WTC11 (cell line): ENCODE measurements around the gene SAP30BP. TPM values are rescaled to one million over a fixed set of nuclear protein-coding genes. Genes with fewer than 3 reads are reported as not detected.
A peak's percentile ranks its signal among the peaks of the same experiment; 100 is the strongest.
"Not testable (repeated sequence)": the region's sequence is repeated elsewhere in the genome, so short reads cannot be mapped to it uniquely, and the experiment has no call there.

Experiments
- ATAC-seq: fragments of 200-7000 bp; cut with Tn5 transposase; 2 replicates; pipeline ENCODE4 v1.10.0; 2021; ENCODE audit warnings: mild to moderate bottlenecking, moderate library complexity
- CTCF ChIA-PET: fragments of 300-600 bp; sonication (Branson Sonifier 250); formaldehyde crosslinking; loops from one replicate; lab custom pipeline; 2021; ENCODE audit warnings: antibody characterized with exemption; lab: Charles Lee
- POLR2A ChIA-PET: fragments of 350-600 bp; sonication (Branson Sonifier 250); formaldehyde crosslinking; loops from one replicate; lab custom pipeline; 2021; ENCODE audit warnings: antibody characterized with exemption; lab: Charles Lee
- DNase-seq: peaks from one replicate; pipeline ENCODE4 v3.0.0; 2021; ENCODE audit warnings: low spot score
- H3K27ac Mint-ChIP-seq: 2 replicates; pipeline ENCODE4 v1.8.0; 2021; ENCODE audit warnings: mixed read lengths
- H3K27me3 Mint-ChIP-seq: 2 replicates; pipeline ENCODE4 v1.8.0; 2021; ENCODE audit warnings: low read depth, mild to moderate bottlenecking, moderate library complexity, mixed read lengths
- H3K36me3 Mint-ChIP-seq: 2 replicates; pipeline ENCODE4 v1.8.0; 2021; ENCODE audit warnings: mixed read lengths
- H3K4me1 Mint-ChIP-seq: 2 replicates; pipeline ENCODE4 v1.8.0; 2022; ENCODE audit warnings: mixed read lengths
- H3K4me3 Mint-ChIP-seq: 2 replicates; pipeline ENCODE4 v1.8.0; 2021; ENCODE audit warnings: mild to moderate bottlenecking, moderate library complexity, mixed read lengths
- H3K9me3 Mint-ChIP-seq: 2 replicates; pipeline ENCODE4 v1.8.0; 2021; ENCODE audit warnings: mixed read lengths
- AR ChIP-seq: fragments of 250-450 bp; sonication (Bioruptor Pico); IDR thresholded peaks from 2 replicates; pipeline ENCODE4 v1.9.0; 2021; ENCODE audit warnings: mild to moderate bottlenecking
- EMX1 ChIP-seq: fragments of 250-450 bp; sonication (Bioruptor Pico); IDR thresholded peaks from 2 replicates; pipeline ENCODE4 v1.8.0; 2021; ENCODE audit warnings: mild to moderate bottlenecking
- ETV6 ChIP-seq: sonication (generic); formaldehyde crosslinking; IDR thresholded peaks from 2 replicates; pipeline ENCODE4 v1.8.1; 2022; ENCODE audit warnings: mild to moderate bottlenecking, missing genetic modification reagents
- FOXP1 ChIP-seq: sonication (generic); formaldehyde crosslinking; IDR thresholded peaks from 2 replicates; pipeline ENCODE4 v1.8.0; 2022; ENCODE audit warnings: missing genetic modification reagents, mild to moderate bottlenecking, moderate library complexity, borderline replicate concordance
- GRHL2 ChIP-seq: fragments of 250-450 bp; sonication (Bioruptor Pico); IDR thresholded peaks from 2 replicates; pipeline ENCODE4 v1.8.0; 2022; ENCODE audit warnings: mild to moderate bottlenecking, moderate library complexity; ENCODE audit not compliant: insufficient replicate concordance, severe bottlenecking
- IRF1 ChIP-seq: sonication (generic); formaldehyde crosslinking; IDR thresholded peaks from 2 replicates; pipeline ENCODE4 v1.8.0; 2023; ENCODE audit warnings: missing genetic modification reagents
- MXD4 ChIP-seq: fragments of 250-450 bp; sonication (Bioruptor Pico); IDR thresholded peaks from 2 replicates; pipeline ENCODE4 v1.8.0; 2021; ENCODE audit warnings: mild to moderate bottlenecking, moderate library complexity, borderline replicate concordance
- NFYB ChIP-seq: sonication (generic); formaldehyde crosslinking; conservative IDR thresholded peaks from 2 replicates; pipeline ENCODE4 v1.8.0; 2022; ENCODE audit warnings: low read depth, missing genetic modification reagents
- NR1H2 ChIP-seq: sonication (generic); formaldehyde crosslinking; IDR thresholded peaks from 2 replicates; pipeline ENCODE4 v1.9.0; 2021; ENCODE audit warnings: mild to moderate bottlenecking, moderate library complexity, missing genetic modification reagents
- NR2C2 ChIP-seq: sonication (generic); formaldehyde crosslinking; IDR thresholded peaks from 2 replicates; pipeline ENCODE4 v1.8.0; 2022; ENCODE audit warnings: mild to moderate bottlenecking, missing genetic modification reagents
- SMAD3 ChIP-seq: sonication (generic); formaldehyde crosslinking; IDR thresholded peaks from 2 replicates; pipeline ENCODE4 v1.8.0; 2022; ENCODE audit warnings: missing genetic modification reagents, mild to moderate bottlenecking, borderline replicate concordance
- TEAD1 ChIP-seq: sonication (generic); formaldehyde crosslinking; IDR thresholded peaks from 2 replicates; pipeline ENCODE4 v1.8.0; 2022; ENCODE audit warnings: mild to moderate bottlenecking, missing genetic modification reagents
- ZNF121 ChIP-seq: sonication (generic); formaldehyde crosslinking; IDR thresholded peaks from 2 replicates; pipeline ENCODE4 v1.8.0; 2023; ENCODE audit warnings: missing genetic modification reagents
- ZNF138 ChIP-seq: sonication (generic); formaldehyde crosslinking; conservative IDR thresholded peaks from 2 replicates; pipeline ENCODE4 v1.8.1; 2022; ENCODE audit warnings: mild to moderate bottlenecking, moderate library complexity, missing genetic modification reagents
- ZNF512 ChIP-seq: sonication (generic); formaldehyde crosslinking; IDR thresholded peaks from 2 replicates; pipeline ENCODE4 v1.8.1; 2022; ENCODE audit warnings: missing genetic modification reagents, borderline replicate concordance
- total RNA-seq: library from RNA; stranded (reverse); gene quantifications from 3 replicates; pipeline ENCODE4 v1.2.3, GENCODE V29; 2021
- TF ChIP-seq, protein P1 (sequence below): sonication (generic); formaldehyde crosslinking; IDR thresholded peaks from 2 replicates; pipeline ENCODE4 v1.8.1; 2023; ENCODE audit warnings: mild to moderate bottlenecking, missing genetic modification reagents, moderate library complexity
- TF ChIP-seq, protein P2 (sequence below): sonication (generic); formaldehyde crosslinking; IDR thresholded peaks from 2 replicates; pipeline ENCODE4 v1.8.0; 2022; ENCODE audit warnings: mild to moderate bottlenecking, missing genetic modification reagents

SAP30BP gene
- total RNA-seq, 1 experiment from 2014 or later, result 86.8 TPM

- TF ChIP-seq IRF1 (CRISPR knock-in tag) (no peak), ZNF512 (CRISPR knock-in tag) (no peak), FOXP1 (CRISPR knock-in tag) (no peak), NR2C2 (CRISPR knock-in tag) (no peak), TEAD1 (no peak)
- TF ChIP-seq, protein P1, sequence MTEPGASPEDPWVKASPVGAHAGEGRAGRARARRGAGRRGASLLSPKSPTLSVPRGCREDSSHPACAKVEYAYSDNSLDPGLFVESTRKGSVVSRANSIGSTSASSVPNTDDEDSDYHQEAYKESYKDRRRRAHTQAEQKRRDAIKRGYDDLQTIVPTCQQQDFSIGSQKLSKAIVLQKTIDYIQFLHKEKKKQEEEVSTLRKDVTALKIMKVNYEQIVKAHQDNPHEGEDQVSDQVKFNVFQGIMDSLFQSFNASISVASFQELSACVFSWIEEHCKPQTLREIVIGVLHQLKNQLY (CRISPR knock-in tag), result no peak
These were observed 29.6 kb upstream of the SAP30BP start (continued) for GRCh38 chr17:75637551-75637950.

DNA sequence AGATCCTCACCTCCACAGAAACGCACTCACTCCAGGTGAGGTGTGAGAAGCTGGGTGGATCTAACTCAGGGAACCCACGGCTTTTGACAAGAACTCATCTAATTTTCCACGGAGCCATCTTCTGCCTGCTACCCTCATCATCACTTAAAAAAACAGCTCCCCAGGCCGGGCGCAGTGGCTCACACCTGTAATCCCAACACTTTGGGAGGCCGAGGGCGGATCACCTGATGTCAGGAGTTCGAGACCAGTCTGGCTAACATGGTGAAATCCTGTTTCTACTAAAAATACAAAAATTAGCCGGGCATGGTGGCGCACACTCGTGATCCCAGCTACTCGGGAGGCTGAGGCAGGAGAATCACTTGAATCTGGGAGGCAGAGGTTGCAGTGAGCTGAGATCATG lies 29.1 kb upstream of the SAP30BP start:
- H3K36me3 Mint-ChIP-seq, H3K27ac Mint-ChIP-seq, ATAC-seq, H3K27me3 Mint-ChIP-seq, DNase-seq, H3K4me3 Mint-ChIP-seq, H3K9me3 Mint-ChIP-seq: not testable (repeated sequence)
- ChIA-PET POLR2A (interaction anchor here (1.5 kb wide), 1 partner anchor 37 kb away, joined by 3 read pairs; no protein-coding TSS in a partner anchor), CTCF (interaction anchor here (0.6 to 11.9 kb wide), 8 partner anchors 10 to 116 kb away, joined by 3 to 456 read pairs (median 6); a partner anchor contains a TSS)
- peaks cover 20% of the 10 kb centered on the region for H3K4me1 Mint-ChIP-seq

GRCh38 chr17:75638893-75639292 lies 28.2 kb upstream of the SAP30BP start:
- ATAC-seq (no peak), DNase-seq (no peak)
- CTCF ChIA-PET, result interaction anchor here (1.0 to 11.9 kb wide), 6 partner anchors 13 to 115 kb away, joined by 4 to 456 read pairs (median 4); a partner anchor contains a TSS
- TF ChIP-seq TEAD1, result no peak
- Mint-ChIP-seq H3K4me1 (peaks cover 19% of the 10 kb centered on the region), H3K4me3 (no peak overlapping the region), H3K9me3 (no peaks in the 10 kb centered on the region), H3K27me3 (no peaks in the 10 kb centered on the region), H3K36me3 (no peaks in the 10 kb centered on the region), H3K27ac (no peak overlapping the region)
- POLR2A ChIA-PET, result no interaction called here

DNA sequence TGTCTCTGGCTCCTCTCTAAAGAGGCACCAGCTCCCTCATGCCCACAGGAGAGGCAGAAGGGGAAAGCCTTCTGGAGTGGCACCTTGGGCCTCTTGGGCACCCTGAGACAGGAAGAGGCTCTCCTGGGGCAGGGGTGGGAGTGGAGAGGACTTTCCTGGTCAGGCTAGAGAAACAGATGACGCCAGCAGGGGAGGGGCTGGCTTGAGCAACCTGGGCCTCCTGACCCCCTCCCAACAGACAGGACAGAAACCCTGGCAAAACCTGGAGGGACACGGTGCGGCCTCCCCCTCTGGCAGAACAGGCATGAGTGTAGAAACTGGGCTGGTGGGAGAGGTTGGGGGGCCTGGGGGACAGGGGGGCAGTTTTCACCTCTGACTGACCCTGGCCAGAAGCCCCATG lies 27.8 kb upstream of the SAP30BP start:
- H3K36me3 Mint-ChIP-seq, result no peaks in the 10 kb centered on the region
- ChIA-PET CTCF (interaction anchor here (1.4 to 11.9 kb wide), 4 partner anchors 13 to 108 kb away, joined by 4 to 456 read pairs (median 4); a partner anchor contains a TSS), POLR2A (no interaction called here)
- no peaks in the 10 kb centered on the region for H3K27me3 Mint-ChIP-seq
- ATAC-seq (no peak), DNase-seq (no peak)
- no peak overlapping the region for H3K4me3 Mint-ChIP-seq
- H3K27ac Mint-ChIP-seq, result no peak overlapping the region
- peaks cover 18% of the 10 kb centered on the region for H3K4me1 Mint-ChIP-seq
- no peaks in the 10 kb centered on the region for H3K9me3 Mint-ChIP-seq
- TF ChIP-seq MXD4 (CRISPR knock-in tag), result no peak

DNA sequence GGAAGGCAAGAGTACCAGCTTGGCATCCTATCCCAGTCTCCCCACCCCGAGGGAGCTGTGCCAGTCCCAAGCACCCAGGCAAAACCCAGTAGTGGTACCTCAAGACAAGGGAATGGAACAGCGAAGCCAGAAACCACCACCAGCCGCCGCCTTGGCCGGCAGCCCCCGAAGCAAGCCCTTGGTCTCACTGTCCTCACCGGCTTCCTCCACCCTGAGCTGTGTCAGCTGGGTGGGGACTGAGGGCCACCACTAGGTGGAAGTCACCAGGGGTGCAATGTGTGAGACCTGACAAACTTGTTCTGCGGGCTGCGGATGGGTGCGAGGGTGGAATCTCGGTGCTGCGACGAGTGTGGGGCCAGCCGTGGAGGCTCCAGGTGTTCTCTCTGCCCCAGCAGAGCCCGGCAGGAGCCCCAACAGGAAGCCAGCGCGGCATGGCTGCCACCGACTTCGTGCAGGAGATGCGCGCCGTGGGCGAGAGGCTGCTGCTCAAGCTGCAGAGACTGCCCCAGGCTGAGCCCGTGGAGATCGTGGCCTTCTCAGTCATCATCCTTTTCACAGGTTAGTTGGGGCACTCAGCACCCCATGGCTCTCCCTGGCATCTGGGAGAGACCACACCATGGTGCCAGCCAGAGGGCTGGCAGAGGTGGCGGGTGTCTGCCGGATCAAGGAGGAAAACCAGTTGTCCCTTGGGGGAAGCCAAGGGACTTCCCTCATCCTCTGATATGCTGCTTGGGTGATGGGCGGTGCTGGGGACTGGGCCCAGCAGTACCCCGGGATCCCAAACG lies 27.2 kb upstream of the SAP30BP start:
- no peak overlapping the region for H3K4me3 Mint-ChIP-seq
- no peaks in the 10 kb centered on the region for H3K9me3 Mint-ChIP-seq
- 0 out of 2 replicates have a peak overlapping the region, but pooled peaks have one; percentile 32 for H3K27ac Mint-ChIP-seq
- H3K27me3 Mint-ChIP-seq, result no peaks in the 10 kb centered on the region
- ATAC-seq (no peak), DNase-seq (no peak)
- ChIA-PET POLR2A (no interaction called here), CTCF (interaction anchor here (1.6 to 5.7 kb wide), 4 partner anchors 13 to 108 kb away, joined by 4 to 37 read pairs (median 6); no protein-coding TSS in a partner anchor)
- H3K4me1 Mint-ChIP-seq, result peaks cover 18% of the 10 kb centered on the region
- no peaks in the 10 kb centered on the region for H3K36me3 Mint-ChIP-seq
- TF ChIP-seq NFYB (no peak), NR2C2 (CRISPR knock-in tag) (no peak), ZNF138 (no peak), SMAD3 (CRISPR knock-in tag) (no peak), EMX1 (CRISPR knock-in tag) (no peak), ETV6 (CRISPR knock-in tag) (no peak), ZNF121 (no peak), TEAD1 (no peak), NR1H2 (CRISPR knock-in tag) (no peak), AR (no peak), GRHL2 (CRISPR knock-in tag) (no peak)
- TF ChIP-seq, protein P2, sequence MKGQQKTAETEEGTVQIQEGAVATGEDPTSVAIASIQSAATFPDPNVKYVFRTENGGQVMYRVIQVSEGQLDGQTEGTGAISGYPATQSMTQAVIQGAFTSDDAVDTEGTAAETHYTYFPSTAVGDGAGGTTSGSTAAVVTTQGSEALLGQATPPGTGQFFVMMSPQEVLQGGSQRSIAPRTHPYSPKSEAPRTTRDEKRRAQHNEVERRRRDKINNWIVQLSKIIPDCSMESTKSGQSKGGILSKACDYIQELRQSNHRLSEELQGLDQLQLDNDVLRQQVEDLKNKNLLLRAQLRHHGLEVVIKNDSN, result no peak
